C4-2B (cell line): Measurements from ENCODE around the gene ARHGAP26.

Experiments
- H3K27ac ChIP-seq: fragments of 450-650 bp; 2 replicates; pipeline ENCODE4 v1.5.1; 2017
- ZFX ChIP-seq: fragments of 450-650 bp; IDR thresholded peaks from 2 replicates; pipeline ENCODE4 v1.6.1; 2017
- TF ChIP-seq, protein P1 (sequence below): fragments of 450-650 bp; conservative IDR thresholded peaks from 2 replicates; pipeline ENCODE4 v1.5.1; 2017; ENCODE audit warnings: mild to moderate bottlenecking

Gene ARHGAP26

DNA sequence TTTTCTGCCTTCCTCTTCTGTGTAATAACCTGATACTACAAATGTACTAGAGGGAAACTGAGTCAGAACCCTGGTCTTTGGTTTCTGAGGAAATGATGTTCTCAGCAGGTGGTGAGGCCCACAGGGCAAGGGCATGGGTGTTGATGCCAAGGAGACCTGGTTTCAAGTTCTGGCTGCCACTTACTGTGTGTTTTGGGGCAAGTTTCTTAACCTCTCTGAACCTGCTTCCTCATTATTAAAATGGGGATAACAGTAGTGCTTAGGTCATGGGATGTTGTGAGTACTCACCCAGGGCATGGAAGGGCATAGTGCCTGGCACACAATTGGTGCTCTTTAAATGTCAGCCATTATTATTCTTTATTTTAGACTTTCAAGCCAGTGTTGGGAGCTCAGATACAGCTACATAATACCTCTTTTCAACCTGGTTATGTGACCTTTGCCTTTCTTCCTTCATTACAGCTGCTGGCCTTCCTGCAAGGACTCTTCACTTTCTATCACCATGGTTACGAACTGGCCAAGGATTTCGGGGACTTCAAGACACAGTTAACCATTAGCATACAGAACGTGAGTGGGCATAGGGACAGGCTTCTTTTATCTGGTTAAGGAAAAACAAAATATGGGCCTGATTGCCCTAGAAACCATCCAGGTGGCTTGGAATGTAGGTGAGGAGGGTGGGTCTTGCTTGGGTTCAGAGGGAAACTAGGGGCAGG lies 131.5 kb downstream of the ARHGAP26 start:
- no peak overlapping the region for H3K27ac ChIP-seq
- TF ChIP-seq ZFX: no peak
- TF ChIP-seq, protein P1, sequence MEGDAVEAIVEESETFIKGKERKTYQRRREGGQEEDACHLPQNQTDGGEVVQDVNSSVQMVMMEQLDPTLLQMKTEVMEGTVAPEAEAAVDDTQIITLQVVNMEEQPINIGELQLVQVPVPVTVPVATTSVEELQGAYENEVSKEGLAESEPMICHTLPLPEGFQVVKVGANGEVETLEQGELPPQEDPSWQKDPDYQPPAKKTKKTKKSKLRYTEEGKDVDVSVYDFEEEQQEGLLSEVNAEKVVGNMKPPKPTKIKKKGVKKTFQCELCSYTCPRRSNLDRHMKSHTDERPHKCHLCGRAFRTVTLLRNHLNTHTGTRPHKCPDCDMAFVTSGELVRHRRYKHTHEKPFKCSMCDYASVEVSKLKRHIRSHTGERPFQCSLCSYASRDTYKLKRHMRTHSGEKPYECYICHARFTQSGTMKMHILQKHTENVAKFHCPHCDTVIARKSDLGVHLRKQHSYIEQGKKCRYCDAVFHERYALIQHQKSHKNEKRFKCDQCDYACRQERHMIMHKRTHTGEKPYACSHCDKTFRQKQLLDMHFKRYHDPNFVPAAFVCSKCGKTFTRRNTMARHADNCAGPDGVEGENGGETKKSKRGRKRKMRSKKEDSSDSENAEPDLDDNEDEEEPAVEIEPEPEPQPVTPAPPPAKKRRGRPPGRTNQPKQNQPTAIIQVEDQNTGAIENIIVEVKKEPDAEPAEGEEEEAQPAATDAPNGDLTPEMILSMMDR: no peak

DNA sequence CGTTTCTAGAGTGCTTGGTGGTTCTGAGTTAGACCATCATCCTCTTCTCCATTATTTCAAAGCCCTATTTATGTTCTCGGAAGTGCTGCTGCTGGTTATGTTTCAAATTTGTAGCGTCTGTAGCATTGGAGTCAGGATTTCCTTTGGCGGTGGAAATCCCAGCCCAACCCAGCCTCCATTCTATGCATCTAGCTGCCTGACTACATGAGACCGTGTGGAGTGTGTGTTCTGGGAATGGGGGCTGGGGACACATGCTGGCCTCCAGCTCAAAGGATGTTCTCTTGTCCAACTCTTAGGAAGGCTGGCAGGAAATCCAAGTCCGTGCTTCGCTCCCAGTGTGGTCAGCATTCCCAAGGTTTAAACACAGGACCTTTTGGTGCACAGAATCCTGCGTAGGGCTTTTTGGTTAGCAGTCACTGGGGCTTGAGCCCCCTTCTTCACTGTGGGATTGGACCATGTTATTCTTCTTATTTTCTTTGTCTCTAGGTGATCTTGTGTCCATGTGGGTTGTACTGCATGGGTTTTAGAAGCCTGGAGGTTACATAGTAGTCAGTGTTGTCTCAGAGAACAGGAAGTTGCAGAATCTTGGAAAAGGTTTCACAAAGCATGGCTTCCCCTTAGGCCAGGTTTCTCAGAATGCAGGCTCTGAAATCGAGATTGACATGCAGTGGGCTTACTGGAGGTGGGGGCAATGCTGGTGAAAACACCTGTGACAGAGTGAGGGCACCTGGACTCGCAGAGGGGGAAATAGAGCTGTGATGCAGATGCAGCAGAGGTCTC lies 132.2 kb downstream of the ARHGAP26 start:
- TF ChIP-seq ZFX: no peak
- TF ChIP-seq, protein P1: no peak
- H3K27ac ChIP-seq: no peak overlapping the region

DNA sequence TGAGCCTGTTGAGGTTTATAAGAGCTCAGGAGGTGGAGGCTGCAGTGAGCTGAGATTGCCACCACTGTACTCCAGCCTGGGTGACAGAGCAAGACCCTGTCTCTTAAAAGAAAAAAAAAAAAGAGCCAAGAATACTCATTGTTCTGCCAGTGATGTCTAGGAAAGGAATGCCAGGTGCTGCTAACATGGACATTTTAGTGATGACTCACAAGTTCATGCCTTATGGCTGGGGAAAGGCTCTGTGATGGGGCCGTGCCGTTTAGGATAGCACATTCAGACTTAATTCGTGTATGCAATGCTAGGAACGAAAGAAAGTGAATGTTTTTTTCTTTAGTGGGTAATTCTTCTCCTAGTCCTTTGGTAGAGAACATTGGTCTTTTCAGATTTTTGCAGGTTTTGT lies 134.2 kb downstream of the ARHGAP26 start:
- no peak overlapping the region for H3K27ac ChIP-seq
- no peak for TF ChIP-seq ZFX
- TF ChIP-seq, protein P1: no peak

DNA sequence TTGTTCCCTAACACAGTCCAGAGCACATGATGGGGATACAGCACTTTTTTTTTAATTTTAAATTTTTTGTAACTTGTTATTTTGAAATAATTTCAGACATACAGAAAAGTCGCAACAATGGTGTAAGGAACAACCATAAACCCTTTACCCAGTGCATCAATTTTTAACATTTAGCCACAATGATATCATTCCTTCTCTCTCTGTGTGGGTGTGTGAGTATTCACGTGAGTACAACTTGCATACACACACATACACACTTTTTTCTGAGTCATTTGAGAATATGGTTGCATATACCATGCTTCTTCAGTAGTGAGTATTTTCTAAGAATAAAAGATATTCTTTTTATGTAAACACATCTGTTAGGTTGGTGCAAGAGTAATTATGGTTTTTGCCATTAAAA lies 135.2 kb downstream of the ARHGAP26 start:
- TF ChIP-seq, protein P1: no peak
- TF ChIP-seq ZFX: no peak
- H3K27ac ChIP-seq: no peak overlapping the region

DNA sequence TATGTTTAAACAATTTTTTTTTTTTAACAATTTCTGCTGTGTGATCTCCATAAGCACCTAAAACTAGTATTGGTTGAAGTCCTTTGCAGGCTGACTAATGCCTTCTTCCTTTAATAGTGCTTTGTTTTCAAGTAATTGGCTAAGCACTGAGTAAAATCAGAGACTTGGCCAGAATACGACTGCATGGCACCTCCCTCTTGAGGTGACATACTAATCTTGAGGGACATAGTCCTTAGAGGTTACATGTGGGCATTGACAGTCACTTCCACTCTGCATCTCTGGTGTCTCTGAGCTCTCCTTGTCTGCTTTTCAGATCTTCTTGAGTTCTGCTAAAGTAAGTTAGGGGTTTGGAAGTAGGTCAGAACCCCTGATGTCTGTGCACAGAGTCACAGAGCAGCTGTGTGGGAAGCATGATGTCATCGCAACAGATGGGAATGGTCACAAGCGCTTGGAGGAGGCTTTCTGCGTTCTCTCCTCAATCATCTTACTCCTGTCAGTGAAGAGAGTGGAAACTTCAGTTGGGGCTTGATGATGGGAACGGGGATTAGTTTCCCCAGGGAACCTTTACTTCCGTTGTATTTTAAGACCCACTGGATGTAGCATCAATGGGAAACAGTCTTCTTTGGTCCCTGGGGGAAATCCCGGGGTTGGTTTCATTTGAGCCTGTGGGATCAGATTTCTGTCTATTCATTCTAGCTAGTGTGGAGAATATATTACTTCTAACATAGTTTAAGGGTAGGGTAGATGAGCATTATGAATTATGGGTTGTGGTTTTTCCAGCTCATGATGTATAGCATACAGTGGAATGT lies 136.9 kb downstream of the ARHGAP26 start:
- TF ChIP-seq ZFX: no peak
- TF ChIP-seq, protein P1: no peak
- H3K27ac ChIP-seq: no peak overlapping the region

DNA sequence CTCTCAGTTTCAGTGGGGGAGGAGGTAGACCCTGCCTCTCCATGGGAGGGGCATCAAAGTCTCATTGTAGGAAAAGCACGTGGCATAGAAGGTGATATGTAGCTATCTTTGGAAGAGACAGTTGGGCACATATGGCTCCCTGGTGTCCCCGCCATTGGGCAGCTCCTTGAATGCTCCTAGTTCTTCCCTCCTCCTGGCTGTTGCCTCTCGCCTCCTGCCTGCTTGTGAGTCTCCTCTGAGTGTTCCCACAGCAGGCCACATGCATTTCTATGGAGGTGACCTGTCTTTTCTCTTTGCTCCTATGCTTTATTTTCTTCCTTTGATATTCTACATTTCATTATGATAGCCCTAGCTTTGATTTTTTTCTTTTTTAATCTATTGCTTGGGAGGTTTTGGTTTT lies 138.5 kb downstream of the ARHGAP26 start:
- no peak overlapping the region for H3K27ac ChIP-seq

DNA sequence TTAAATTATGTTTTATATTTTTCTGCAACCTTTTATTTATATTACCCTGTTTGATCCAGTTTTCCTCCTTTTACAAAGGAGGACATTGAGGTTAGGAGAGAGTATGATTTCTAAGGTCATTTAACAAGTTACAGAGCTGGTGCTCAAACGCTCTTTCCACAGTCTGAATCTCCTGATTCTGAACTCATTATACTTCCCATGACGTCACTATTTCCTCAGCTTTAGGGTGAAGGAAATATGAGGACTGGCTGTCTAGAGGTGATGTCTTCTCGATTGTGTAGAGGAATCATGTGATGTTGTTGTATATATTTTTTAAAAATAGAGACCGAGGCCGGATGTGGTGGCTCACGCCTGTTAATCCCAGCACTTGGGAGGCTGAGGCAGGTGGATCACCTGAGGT lies 140.0 kb downstream of the ARHGAP26 start:
- H3K27ac ChIP-seq: no peak overlapping the region
- TF ChIP-seq, protein P1: no peak
- no peak for TF ChIP-seq ZFX

More for the DNA sequence above, 138.5 kb downstream of the ARHGAP26 start:
- TF ChIP-seq ZFX: no peak
